ENCODE results near the gene SFXN2.

DNA sequence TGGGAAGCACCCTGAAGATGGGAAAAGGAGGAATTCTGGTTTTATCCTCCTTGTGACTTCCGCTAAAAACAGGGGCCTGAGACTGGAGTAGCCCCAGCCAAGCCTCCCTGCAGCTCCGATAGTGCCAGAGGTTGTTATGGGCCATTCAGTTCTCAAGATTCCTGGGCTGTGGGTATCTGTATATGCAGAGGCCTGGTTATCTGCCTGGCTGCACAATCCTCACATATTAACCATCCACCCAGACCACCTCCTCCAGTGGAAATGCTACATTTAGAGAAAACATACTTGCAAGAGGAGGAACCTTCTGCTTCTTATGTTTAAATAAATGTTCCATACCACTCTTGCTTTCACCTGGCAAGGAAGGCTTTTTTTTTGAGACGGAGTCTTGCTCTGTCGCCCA, 34.8 kb upstream of the SFXN2 start:
- TF ChIP-seq, protein P1, sequence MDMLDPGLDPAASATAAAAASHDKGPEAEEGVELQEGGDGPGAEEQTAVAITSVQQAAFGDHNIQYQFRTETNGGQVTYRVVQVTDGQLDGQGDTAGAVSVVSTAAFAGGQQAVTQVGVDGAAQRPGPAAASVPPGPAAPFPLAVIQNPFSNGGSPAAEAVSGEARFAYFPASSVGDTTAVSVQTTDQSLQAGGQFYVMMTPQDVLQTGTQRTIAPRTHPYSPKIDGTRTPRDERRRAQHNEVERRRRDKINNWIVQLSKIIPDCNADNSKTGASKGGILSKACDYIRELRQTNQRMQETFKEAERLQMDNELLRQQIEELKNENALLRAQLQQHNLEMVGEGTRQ (CRISPR knock-in tag; IDR thresholded peaks at IDR 0.05) = no peak
- TF ChIP-seq, protein P2, sequence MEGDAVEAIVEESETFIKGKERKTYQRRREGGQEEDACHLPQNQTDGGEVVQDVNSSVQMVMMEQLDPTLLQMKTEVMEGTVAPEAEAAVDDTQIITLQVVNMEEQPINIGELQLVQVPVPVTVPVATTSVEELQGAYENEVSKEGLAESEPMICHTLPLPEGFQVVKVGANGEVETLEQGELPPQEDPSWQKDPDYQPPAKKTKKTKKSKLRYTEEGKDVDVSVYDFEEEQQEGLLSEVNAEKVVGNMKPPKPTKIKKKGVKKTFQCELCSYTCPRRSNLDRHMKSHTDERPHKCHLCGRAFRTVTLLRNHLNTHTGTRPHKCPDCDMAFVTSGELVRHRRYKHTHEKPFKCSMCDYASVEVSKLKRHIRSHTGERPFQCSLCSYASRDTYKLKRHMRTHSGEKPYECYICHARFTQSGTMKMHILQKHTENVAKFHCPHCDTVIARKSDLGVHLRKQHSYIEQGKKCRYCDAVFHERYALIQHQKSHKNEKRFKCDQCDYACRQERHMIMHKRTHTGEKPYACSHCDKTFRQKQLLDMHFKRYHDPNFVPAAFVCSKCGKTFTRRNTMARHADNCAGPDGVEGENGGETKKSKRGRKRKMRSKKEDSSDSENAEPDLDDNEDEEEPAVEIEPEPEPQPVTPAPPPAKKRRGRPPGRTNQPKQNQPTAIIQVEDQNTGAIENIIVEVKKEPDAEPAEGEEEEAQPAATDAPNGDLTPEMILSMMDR (IDR thresholded peaks at IDR 0.05) = no peak
- TF ChIP-seq, protein P3, sequence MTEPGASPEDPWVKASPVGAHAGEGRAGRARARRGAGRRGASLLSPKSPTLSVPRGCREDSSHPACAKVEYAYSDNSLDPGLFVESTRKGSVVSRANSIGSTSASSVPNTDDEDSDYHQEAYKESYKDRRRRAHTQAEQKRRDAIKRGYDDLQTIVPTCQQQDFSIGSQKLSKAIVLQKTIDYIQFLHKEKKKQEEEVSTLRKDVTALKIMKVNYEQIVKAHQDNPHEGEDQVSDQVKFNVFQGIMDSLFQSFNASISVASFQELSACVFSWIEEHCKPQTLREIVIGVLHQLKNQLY (CRISPR knock-in tag; IDR thresholded peaks at IDR 0.05) = no peak
- TF ChIP-seq SP1 (CRISPR knock-in tag; conservative IDR thresholded peaks at IDR 0.05) = no peak
- TF ChIP-seq NFYB (CRISPR knock-in tag; conservative IDR thresholded peaks at IDR 0.05; ENCODE audit: low read depth) = no peak
- no peak for TF ChIP-seq ZNF232 (CRISPR knock-in tag; IDR thresholded peaks at IDR 0.05)
- TF ChIP-seq CBFB (CRISPR knock-in tag; IDR thresholded peaks at IDR 0.05; ENCODE audit: low read depth) = no peak
- no peak for TF ChIP-seq ZBTB21 (CRISPR knock-in tag; IDR thresholded peaks at IDR 0.05; ENCODE audit: borderline replicate concordance)
- no peak for TF ChIP-seq TCF7 (CRISPR knock-in tag; IDR thresholded peaks at IDR 0.05; ENCODE audit: low read depth)
- TF ChIP-seq, protein P4, sequence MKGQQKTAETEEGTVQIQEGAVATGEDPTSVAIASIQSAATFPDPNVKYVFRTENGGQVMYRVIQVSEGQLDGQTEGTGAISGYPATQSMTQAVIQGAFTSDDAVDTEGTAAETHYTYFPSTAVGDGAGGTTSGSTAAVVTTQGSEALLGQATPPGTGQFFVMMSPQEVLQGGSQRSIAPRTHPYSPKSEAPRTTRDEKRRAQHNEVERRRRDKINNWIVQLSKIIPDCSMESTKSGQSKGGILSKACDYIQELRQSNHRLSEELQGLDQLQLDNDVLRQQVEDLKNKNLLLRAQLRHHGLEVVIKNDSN (CRISPR knock-in tag; IDR thresholded peaks at IDR 0.05) = no peak
